Gastroesophageal sphincter (tissue), 4 donors: ENCODE data around the gene ZIC4. TPM values are rescaled to one million over a fixed set of nuclear protein-coding genes. Genes with fewer than 3 reads are reported as not detected.

Experiments used
- ATAC-seq: fragments of 150-250 bp; one replicate; pipeline ENCODE4 v1.9.1; 2016; ENCODE audit warnings: mild to moderate bottlenecking, moderate library complexity
- H3K27ac ChIP-seq, 4 donors: fragments of 200-600 bp; sonication (generic) in 3 of 4; 1 replicate in 3 of 4; 2 replicates in 1 of 4; pipeline ENCODE4 v1.5.1; 2016 to 2019
- H3K27me3 ChIP-seq: fragments of 200-600 bp; sonication (generic); one replicate; pipeline ENCODE4 v1.5.1; 2019
- H3K36me3 ChIP-seq, 2 donors: fragments of 200-600 bp; sonication (generic); one replicate each; pipeline ENCODE4 v1.5.1; 2019; ENCODE audit warnings: control low read depth in 1 of 2
- H3K4me1 ChIP-seq, 3 donors: fragments of 200-600 bp; sonication (generic); 1 replicate in 2 of 3; 2 replicates in 1 of 3; pipeline ENCODE4 v1.5.1; 2016 to 2019; ENCODE audit warnings: control low read depth in 2 of 3
- H3K4me3 ChIP-seq, 2 donors: fragments of 200-600 bp; sonication (generic); one replicate each; pipeline ENCODE4 v1.5.1; 2019; ENCODE audit warnings: mild to moderate bottlenecking in 1 of 2, moderate library complexity in 1 of 2
- H3K9me3 ChIP-seq, 3 donors: fragments of 200-600 bp; sonication (generic); one replicate each; pipeline ENCODE4 v1.5.1; 2017 to 2019; ENCODE audit warnings: control low read depth in 2 of 3
- EP300 ChIP-seq: sonication (generic); formaldehyde crosslinking; IDR thresholded peaks from one replicate; pipeline ENCODE4 v1.6.1; 2017; ENCODE audit warnings: antibody characterized with exemption, mild to moderate bottlenecking
- POLR2A ChIP-seq, 2 donors: fragments of 450-650 bp; IDR thresholded peaks; one replicate each; pipeline ENCODE4 v1.6.1; 2017; ENCODE audit warnings: antibody characterized with exemption in 2 of 2, mild to moderate bottlenecking in 2 of 2, moderate library complexity in 1 of 2
- POLR2AphosphoS5 ChIP-seq: sonication (generic); formaldehyde crosslinking; IDR thresholded peaks from one replicate; pipeline ENCODE4 v1.6.1; 2017; ENCODE audit warnings: antibody characterized with exemption
- WGBS, 2 donors: methylation state at CpG; one replicate each; pipeline ENCODE4 v1.1.5; 2018; ENCODE audit warnings: low coverage in 1 of 2; 5-methylcytosine and 5-hydroxymethylcytosine counted together
- total RNA-seq, 4 donors: library from RNA; depleted of rRNA; stranded (reverse); fragments of >200 nt; gene quantifications; one replicate each; pipeline ENCODE4 v1.1.0, GENCODE V29; 2016
- TF ChIP-seq, protein P1 (sequence below), 4 experiments: fragments of 200-600 bp in 2 of 4; fragments of 450-650 bp in 2 of 4; sonication (generic) in 1 of 4; IDR thresholded peaks; one replicate each; pipeline ENCODE4 v1.5.1; 2017 to 2019; ENCODE audit warnings: antibody characterized with exemption in 4 of 4, mild to moderate bottlenecking in 2 of 4, moderate library complexity in 2 of 4

ZIC4 gene
- total RNA-seq, 4 donors from 2014 or later, result 0.13 TPM; not detected in 3

DNA sequence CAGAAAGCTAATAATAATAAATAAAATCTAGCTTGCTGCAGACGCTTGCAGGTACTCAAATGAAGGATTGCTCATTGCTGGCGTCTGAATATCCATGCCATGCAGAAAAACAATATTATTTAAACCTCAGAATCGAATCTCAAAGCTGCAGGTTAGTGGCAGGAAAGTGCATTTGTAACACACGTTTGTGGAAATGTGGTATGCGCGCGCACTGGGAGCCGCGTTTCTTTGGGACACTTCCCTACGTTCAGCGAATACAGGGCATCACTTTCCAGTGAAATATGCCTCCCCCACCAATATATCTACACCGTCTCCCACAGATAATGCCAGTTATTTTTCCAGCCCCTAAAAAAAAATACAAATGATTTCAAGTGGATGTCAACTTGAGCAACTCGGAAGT is 37.1 kb downstream of the ZIC4 start:
- Histone ChIP-seq H3K9me3 (no peaks in the 10 kb centered on the region), H3K27ac (no peak overlapping the region), H3K4me1 (peaks cover 0 to 3% (median 0%) of the 10 kb centered on the region in 3 donors), H3K27me3 (peaks cover 100% of the 10 kb centered on the region), H3K36me3 (no peaks in the 10 kb centered on the region), H3K4me3 (no peak overlapping the region)
- no peak for ATAC-seq
- 3 to 11% methylated on average over 11 to 12 of the region's 13 CpGs for WGBS, 2 donors
- TF ChIP-seq POLR2AphosphoS5 (no peak), EP300 (no peak), POLR2A (IDR thresholded peaks at IDR 0.05) (no peak)
- TF ChIP-seq, protein P1, sequence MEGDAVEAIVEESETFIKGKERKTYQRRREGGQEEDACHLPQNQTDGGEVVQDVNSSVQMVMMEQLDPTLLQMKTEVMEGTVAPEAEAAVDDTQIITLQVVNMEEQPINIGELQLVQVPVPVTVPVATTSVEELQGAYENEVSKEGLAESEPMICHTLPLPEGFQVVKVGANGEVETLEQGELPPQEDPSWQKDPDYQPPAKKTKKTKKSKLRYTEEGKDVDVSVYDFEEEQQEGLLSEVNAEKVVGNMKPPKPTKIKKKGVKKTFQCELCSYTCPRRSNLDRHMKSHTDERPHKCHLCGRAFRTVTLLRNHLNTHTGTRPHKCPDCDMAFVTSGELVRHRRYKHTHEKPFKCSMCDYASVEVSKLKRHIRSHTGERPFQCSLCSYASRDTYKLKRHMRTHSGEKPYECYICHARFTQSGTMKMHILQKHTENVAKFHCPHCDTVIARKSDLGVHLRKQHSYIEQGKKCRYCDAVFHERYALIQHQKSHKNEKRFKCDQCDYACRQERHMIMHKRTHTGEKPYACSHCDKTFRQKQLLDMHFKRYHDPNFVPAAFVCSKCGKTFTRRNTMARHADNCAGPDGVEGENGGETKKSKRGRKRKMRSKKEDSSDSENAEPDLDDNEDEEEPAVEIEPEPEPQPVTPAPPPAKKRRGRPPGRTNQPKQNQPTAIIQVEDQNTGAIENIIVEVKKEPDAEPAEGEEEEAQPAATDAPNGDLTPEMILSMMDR (IDR thresholded peaks at IDR 0.05), result no peak

DNA sequence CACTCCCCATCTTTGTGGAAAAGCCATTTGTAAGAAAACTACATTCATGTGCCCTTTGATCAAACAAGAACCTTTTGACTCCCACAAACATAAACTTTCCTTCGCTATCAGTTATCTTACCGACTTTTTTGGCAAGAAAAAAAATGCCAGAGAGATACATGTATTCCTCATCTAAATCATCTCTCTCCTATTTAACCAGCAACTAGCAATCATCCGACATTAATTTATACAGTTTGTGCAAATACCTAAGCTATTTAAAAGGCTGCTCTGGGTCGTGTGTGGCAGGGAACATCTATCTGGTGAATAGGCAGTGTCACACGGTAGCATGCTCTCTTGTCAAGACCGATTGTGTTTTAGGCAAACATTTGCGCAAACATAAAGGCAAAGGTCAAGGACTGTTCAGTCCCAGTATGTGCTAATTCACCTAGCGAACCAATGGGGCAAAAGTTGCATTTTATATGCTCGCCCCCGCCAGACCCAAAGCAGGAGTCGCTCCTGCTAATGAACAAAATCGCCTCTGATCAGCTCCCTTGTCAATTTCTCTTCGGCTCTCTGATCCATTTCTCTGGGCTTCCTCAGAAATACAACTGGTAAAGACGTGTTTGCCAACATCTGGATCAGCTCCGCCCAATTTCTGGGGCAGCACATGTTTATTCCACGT is 37.7 kb downstream of the ZIC4 start:
- 4 to 5% methylated on average over 12 to 16 of the region's 16 CpGs for WGBS, 2 donors
- TF ChIP-seq POLR2A (IDR thresholded peaks at IDR 0.05) (no peak), POLR2AphosphoS5 (no peak), EP300 (no peak)
- TF ChIP-seq, protein P1 (IDR thresholded peaks at IDR 0.05), result no peak
- no peak for ATAC-seq
- Histone ChIP-seq H3K27ac (no peak overlapping the region), H3K27me3 (peaks cover 100% of the 10 kb centered on the region), H3K36me3 (no peaks in the 10 kb centered on the region), H3K4me1 (peaks cover 0 to 3% (median 0%) of the 10 kb centered on the region in 3 donors), H3K4me3 (no peak overlapping the region), H3K9me3 (no peaks in the 10 kb centered on the region)

DNA sequence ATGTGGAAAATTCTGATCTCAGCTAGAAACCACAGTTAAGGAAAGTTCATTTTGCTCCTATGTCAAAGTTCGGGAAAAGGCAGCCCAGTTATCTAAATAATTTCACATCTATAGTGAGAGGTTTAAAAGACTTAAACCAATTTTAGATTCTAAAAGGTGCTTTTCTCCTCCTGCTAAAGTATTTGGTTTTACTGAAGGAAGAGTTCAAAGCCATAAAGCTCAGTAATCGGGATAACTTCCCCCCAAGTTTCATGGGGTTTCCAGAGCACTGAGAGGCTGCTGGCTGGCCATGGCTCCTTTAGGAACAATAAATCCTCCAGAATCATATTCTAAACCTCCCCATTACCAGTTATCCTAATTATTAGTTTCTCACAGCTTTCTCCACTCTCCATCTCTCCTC is 38.2 kb downstream of the ZIC4 start:
- no peak for ATAC-seq
- WGBS, 2 donors, result 10 to 16% methylated on average over 2 of the region's 2 CpGs
- Histone ChIP-seq H3K36me3 (no peaks in the 10 kb centered on the region), H3K27ac (no peak overlapping the region), H3K4me3 (no peak overlapping the region), H3K4me1 (peaks cover 0 to 3% (median 0%) of the 10 kb centered on the region in 3 donors), H3K9me3 (no peaks in the 10 kb centered on the region), H3K27me3 (peaks cover 99% of the 10 kb centered on the region)
- TF ChIP-seq EP300, result no peak
- TF ChIP-seq POLR2A (IDR thresholded peaks at IDR 0.05), result no peak
- TF ChIP-seq POLR2AphosphoS5, result no peak
- TF ChIP-seq, protein P1 (IDR thresholded peaks at IDR 0.05), result no peak

DNA sequence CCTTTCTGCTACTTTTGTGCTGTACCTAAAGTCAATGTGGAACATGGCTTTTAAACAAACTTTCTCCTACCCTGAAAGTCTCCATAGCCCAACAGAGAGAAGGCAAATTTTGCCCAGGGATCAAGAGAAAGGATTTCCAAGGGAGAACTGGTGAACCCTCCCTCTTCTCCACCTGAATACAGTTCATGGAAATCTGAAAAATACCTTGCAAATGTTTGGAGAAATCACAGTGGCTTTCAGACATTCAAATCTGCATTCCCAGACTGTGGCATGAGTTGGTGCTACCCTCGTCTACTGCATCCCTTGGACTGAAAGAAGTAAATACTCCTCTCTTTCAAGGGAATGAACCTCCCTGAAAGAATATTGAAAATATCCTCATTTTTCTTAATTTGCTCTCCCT is 38.7 kb downstream of the ZIC4 start:
- Histone ChIP-seq H3K4me3 (no peak overlapping the region), H3K27me3 (peaks cover 94% of the 10 kb centered on the region), H3K27ac (no peak overlapping the region), H3K36me3 (no peaks in the 10 kb centered on the region), H3K4me1 (peaks cover 0 to 3% (median 0%) of the 10 kb centered on the region in 3 donors), H3K9me3 (no peaks in the 10 kb centered on the region)
- ATAC-seq, result no peak
- WGBS, 2 donors, result 0 to 50% methylated on average over 1 of the region's 1 CpG
- TF ChIP-seq EP300 (no peak), POLR2AphosphoS5 (no peak), POLR2A (IDR thresholded peaks at IDR 0.05) (no peak)

DNA sequence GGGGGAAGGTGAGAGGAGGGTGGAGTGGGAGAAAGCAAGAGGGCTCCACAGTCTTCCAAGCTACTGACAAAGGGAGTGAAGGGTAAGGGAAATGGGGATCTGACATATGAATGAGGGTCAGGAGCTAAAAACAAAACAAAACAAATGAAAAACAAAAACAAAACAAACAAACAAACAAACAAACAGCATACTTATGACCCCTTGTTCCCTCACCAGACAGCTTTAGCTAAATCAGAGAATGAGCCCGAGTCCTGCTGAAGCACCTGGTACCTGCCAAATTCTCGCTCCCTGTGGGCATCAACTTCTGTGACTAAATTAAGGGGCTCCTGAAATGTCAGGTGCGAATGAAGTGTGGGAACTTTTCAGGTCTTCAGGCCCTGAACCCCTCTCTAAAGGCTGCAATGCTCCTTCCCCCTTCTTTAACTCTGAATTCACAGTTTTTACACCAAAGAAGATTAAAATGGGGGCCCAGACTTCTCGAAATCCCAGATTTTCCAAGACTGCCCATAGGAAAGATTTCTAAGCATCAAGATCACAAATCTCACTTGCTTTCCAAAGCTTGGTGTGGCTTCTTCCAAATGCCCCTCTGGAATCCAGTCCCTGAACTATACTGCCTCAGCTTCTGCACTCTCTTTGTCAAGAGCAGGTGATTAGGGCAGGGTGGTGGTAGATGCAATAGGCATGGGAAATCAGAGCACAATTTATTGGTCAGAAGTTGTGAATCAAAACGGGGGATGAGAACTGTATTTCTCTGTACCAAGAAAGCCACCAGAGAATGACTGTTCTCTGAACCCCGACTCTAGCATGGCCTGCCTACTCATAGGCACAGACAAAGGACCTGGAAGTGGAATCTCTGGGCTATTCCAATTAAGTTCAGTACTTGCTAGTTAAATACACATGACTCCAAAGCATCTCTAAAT is 40.9 kb downstream of the ZIC4 start:
- TF ChIP-seq EP300 (no peak), POLR2A (IDR thresholded peaks at IDR 0.05) (no peak), POLR2AphosphoS5 (no peak)
- TF ChIP-seq, protein P1 (IDR thresholded peaks at IDR 0.05), result no peak
- Histone ChIP-seq H3K4me1 (peaks cover 0 to 9% (median 0%) of the 10 kb centered on the region in 3 donors), H3K27ac (no peak overlapping the region), H3K9me3 (no peaks in the 10 kb centered on the region), H3K27me3 (peaks cover 88% of the 10 kb centered on the region), H3K4me3 (no peak overlapping the region), H3K36me3 (no peaks in the 10 kb centered on the region)
- WGBS, 2 donors, result 43 to 59% methylated on average over 6 of the region's 6 CpGs
- ATAC-seq, result no peak
